Measurements from ENCODE around the gene LIF.

Gene LIF

DNA sequence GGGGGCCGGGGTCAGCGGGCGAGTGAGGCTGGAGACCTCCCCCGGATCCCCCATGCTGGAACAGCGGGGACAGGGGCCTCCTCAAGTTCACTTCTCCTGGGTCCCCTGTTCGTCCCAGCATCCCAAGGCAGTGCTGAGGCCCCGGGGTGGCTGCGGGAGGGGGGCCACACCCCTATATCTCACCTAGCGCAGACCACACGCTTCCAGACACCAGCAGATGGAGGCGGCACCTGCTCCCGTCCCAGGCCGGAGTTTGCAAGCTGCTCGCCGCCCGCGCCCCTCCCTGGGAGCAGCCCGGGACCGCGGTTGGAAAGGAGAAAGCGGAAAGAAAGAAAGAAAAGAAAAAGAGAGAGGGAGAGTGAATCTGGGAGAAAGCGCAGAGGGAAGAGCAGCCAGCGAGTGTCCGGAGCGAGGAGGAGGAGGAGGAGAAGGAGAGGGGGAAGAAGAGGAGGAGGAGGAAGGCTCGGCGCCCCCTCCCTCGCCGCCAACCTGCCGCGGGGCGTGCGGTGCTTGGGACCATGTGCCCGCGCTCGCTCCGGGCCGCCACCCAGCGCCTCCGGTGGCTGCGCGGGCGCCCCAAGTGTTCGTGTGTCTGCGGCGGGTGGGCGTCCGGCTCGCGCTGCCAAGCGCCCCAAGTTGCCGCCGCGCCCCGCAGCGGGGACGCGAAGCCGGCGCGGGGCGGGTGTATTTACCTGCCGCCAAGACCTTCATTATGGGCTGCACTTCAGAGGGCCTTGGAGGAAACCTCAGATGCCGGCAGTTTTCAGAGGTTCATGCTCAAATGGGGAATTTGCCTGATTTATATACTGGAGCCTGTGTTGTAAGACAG, at the start of gene LIF:
LIF (minus strand) TSS at position 775 of the 829 bp plus-strand sequence; CDS start at position 711, 64 bp downstream.
- DNase-seq = peak in 1 of 2 experiments; percentile 21

DNA sequence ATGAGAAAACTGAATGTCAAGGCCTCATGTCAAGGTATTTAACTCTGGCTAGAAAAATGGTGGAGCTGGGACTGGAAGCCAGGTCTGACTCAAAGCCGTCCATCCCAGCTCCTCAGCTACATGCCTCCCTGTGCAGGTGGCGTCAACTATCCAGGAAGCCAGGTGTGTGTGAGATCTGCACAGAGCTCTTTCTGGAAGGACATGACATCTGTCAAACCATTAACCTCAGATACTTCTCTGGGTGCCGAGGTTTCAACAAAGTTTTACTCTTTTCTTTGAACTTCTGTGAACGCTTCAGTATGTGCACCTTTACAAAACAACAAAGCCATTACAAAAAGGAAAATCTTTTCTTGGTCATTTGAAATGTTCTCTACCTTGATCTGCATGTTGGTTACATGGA, 49.8 kb upstream of the LIF start:
- DNase-seq = no peak

DNA sequence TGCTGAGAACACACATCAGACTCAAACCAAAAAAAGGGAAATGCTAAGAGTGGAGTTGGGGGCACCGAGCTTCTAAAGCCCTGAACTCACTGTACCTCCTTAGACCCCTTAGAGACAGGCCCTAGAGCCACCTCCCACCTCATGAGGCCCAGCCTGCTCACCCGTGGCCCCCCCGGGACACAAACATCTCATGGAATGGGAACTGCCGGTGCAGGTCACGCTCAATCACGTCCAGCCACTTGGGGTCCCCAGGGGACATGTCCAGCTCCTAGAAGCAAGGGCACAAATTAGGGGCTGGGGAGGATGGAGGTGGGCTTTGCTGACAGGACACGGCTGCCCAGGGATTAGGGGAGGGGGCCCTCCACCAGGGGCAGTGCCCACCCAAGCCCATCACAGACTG, 49.0 kb upstream of the LIF start:
- no peak for DNase-seq

DNA sequence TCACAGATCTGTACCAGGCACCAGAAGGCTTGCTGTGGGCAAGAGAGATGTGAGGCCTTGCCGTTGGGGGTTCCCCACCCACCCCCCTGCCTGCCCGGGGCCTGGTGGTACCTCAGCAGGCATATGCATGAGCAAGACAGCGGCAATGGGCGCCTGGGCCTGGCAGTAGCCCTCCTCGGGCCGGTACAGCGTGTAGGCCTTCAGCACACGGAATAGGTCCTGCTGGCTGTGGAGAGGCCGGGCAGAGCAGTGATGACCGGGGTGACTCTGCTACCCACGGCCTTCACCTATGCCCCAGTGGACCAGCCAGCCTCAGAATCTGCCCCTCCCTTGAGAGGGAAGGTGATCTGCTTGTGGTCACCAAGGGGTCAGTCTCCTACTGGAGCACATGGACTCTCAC, 48.3 kb upstream of the LIF start:
- no peak for DNase-seq

DNA sequence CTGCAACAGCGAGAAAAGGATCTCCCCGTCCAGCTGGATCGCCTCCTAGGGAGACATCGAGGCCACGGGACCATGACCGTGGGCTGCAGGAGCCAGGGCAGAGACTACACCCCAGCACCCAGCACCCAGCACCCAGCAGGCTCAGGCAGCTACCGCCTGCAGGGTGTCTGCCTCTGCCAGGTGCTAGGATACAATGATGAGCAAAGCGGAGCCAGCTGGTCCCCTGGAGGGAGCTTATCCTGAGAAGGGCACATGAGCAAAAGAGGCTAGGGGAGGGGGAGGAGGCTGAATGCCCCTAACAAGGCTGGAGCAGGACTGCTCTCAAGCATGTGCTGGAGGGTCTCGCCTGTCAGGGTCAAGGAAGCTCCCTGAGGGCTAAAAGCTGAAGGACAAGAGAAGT, 47.5 kb upstream of the LIF start:
- DNase-seq = peak; percentile 80 to 84

DNA sequence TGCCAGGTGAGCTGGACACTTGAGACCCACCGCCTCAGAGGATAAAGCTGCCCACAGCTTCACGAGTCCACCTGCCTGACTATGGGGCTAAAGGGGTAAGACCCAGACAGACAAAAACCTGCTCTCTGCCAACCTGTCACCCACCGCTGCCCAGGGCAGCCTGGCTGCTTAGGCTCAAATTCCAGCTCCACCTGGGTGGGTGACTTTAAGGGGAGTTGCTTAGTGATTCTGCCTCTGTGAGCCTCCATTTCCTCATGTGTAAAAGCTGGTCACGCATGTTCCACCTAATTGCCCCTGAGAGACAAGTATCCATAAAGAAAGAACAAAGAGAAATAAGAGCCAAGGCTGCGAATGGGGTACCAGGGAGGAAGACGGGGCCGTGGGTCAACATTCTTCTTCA, 46.5 kb upstream of the LIF start:
- no peak for DNase-seq

DNA sequence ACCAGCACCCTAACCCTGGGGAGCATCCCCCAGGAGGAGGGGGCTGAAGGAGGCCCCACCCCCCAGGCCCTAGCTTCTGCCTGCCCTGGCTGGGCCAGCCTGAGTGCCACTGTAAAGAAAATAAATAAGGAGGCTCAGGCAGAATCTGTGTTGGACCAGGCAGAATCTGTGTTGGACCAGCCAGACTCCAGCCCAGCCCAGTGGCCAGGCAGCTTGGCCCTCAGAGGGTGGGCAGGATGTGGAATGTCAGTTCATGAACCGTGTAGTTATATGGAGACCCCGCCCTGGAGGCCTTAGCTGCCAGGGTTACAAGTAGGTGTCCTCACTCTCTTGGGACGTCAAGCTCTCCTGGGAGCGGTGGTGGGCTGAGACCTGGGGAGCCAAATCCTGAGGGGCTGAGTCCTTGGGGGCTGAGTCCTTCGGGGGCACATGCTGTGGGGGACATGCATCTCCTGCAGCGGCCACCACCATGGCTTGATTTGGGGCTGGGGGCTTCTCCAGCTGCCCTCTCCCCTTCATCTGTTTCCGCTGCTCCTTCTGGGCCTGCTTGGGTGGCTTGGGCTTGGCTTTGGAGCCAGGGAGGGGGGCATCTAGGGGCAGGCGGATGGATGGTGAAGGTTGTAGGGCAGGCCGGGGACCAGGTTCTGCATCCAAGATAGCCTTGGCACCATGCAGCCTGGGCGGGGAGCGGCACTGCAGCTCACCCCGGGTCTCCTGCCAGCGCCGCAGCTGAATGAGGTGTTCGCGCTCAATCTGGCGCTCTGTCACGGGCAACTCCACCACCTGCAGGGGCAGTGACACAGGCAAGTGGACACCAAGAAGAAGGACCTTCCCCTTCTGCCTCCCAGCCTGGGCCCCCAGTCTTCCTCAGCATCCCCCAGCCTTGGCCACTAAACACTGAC, 45.8 kb upstream of the LIF start:
- DNase-seq = no peak

DNA sequence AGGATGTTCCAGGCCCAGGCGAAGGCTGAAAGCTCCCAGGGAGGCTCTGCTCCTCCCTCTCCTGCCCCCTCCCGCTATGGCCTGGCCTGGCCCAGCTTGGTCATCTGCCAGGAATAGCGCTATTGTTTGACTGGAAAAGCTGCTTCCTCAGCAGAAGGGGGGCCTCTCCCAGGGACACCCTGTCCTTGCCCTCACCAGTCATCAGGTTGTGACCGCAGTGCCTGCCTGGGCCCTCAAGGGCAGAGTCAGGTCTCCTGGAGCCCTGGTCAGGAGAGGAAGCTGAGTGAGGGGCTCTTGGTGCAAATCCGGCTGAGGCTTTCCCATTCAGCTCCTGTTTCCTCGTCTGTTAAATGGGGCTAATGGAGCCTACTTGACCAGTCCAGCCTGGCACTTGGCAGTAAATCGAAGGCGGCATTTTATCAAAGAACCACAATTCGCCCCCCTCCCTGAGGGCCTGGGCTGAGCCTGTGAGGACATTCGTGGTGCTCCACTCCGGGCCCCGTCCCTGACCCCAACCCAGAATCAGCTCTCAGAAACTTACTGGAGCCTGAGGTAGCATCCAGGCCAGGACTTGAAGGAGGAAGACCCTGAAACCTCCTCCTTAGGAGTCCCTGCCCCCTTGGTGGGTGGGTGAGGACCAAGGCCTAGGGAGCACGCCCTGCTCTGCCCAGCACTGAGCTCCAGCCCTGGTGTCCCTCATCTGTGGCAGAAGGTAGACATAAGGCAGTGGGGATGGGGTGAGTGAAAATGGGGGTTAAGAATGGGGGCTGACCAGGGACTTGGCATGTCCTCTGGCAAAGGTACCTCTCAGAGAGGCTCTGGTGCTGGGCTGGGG, 44.7 kb upstream of the LIF start:
- peak; percentile 81 to 91 for DNase-seq

DNA sequence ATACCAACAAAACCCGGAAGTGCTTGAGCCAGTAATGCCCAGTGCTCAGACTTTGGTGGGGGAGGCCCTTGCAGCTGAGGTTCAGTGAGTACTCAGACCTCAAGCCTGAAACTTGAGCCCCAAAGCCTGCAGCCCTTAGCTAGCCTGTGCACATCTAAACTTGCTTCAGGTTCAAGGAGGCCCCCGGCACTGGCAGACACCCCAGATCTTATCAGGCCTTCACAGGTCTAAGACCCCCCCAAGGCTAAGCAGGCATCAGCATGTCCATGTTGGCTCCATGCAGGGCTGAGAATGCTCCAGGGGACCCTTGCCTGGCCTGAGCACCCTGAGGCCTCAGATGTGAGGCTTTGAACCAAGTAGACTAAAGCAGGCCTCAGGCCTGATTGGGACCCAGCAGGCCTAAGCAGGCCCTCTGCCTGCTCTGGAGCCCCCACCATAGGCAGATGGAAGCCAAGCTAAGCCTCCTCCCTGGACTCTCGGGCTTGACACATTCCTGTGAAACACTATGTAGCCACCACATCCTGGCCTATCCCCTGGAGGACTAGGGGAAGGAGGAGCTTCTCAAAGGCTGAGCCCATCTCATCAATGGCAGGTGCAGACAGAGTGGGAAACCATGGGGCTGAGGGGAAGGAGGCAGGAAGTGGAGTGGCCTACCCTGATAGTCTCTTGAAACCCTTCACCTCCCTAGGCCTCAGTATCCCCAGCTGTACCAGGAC, 43.9 kb upstream of the LIF start:
- peak; percentile 81 to 91 for DNase-seq

DNA sequence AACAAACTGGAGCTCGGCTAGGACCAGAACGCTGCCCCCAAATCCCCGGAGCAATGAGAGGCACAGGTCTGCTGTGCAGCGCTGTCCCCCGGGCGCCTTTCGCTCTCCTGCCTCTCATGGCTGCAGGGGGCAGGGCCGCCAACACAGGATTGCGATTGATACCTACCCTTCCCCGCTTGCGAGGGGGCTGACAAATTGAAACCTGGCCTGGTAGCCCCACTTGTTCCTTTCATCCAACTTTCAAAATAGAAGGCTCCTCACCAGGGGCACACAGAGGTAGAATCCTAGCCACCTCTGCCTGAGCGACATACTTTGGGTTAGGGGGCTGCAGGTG, 43.4 kb upstream of the LIF start:
- peak in 1 of 2 experiments; percentile 83 for DNase-seq

DNA sequence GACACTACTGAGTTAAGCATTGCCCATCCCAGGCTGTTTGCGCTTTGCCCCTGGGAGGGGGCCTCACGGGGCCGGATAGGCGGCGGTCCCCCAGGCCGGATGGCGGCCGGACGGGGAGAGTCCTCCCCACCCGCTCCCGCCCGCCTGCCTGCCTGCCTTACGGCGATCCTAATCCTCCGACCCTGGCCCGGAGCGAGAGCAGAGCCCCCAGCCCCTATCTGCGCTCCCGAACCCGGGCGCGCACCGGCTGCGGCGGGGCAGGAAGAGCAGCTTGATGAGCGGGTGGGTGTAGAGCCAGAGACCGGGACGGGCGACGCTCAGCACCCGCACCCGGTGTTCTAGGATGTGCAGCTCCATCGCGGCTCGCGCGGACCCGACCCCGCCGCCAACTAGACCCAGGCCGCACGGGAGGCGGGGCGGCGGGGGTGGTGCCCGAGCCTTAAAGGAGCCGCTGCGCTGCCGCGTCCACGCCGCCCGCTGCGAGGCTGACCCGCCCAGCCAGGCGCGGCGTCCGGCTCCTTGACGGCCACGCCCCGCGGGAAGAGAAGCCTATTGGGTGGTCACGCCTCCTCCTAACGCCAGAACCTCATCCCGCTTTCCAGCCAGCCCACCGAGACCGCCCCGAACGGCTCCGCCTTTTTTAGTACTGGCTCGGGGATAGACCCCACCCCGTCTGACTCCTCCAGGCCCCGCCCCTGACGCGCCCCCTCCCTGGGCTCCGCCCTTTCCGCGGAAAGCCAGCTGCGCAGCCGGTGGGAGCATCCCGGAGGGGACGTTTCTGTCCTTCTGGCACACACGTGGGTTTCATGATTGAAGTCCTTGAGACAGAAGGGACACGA, 42.8 kb upstream of the LIF start, which contains the start of gene CASTOR1:
CASTOR1 (minus strand) TSS at position 365 of the 839 bp plus-strand sequence; CDS start at position 357, 8 bp downstream.
- peak; percentile 99 for DNase-seq

DNA sequence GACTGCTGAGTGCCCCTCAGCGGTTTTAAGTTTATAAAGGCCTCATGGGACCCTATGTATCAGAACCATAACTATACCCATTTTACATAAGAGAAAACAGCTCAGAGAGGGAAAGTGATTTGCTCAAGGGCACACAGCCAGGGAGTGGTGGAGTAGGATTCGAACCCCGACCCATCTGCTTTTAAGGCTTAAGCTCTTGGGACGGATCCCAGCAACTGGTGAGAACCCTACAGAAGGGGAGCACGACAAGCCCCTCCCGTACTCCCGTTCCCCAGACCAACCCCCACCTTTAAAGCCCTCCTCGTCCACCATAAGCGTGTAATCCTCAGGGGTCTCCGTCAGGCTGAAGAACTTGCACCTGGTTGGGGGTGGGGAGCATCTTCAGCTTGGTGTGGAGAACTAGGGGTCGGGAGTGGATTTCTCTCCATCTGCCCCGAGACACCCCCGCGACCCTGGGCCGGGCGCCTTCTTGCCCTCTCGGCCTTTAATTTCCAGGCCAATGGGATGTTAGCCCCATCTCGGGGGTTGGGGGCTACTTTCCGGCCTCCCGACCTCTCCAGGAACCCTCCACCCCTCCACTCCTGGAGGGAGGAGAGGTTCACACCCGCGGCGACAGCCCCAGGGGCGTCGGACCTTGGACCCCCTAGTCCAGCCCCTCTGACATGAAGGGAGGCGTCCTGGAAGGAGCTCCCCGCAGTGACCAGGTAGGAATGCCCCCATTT, 42.0 kb upstream of the LIF start:
- no peak for DNase-seq

DNA sequence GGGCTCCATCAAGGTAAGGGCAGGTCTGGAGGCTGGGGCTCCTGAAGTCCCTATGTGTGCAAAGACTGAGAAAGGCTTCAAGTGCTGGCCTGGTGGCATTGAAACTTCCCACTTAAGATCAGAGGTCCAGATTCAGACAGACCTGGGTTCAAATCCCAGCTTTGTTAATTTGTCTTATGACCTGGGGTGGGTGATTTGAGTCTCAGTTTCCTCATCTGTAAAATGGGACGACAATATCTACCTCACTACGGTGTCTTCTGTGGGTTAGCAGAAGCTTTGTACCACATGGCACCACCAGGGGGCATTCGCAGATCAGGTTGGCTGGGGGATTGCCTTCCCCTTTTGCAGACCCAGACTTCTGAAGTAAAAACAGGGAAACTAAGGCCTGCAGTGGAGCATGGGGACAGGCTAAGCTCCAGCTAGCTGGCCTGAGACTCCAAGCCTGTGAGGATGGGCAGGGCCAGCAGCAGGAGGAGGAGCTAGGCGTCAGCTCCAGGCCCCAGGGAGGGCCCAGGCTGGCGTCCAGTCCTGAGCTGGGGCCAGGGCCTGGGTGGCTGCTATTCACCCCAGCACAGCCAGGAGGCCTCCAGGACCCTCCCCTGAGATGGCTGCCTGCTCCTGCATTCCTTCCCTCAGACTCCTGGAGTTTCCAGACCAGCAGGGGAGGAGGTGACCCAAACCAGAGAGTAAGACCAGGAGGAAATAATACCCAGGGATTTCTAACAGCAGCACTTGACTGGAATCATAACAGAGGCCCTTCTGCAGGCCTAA, 41.3 kb upstream of the LIF start:
- peak; percentile 89 to 97 for DNase-seq

DNA sequence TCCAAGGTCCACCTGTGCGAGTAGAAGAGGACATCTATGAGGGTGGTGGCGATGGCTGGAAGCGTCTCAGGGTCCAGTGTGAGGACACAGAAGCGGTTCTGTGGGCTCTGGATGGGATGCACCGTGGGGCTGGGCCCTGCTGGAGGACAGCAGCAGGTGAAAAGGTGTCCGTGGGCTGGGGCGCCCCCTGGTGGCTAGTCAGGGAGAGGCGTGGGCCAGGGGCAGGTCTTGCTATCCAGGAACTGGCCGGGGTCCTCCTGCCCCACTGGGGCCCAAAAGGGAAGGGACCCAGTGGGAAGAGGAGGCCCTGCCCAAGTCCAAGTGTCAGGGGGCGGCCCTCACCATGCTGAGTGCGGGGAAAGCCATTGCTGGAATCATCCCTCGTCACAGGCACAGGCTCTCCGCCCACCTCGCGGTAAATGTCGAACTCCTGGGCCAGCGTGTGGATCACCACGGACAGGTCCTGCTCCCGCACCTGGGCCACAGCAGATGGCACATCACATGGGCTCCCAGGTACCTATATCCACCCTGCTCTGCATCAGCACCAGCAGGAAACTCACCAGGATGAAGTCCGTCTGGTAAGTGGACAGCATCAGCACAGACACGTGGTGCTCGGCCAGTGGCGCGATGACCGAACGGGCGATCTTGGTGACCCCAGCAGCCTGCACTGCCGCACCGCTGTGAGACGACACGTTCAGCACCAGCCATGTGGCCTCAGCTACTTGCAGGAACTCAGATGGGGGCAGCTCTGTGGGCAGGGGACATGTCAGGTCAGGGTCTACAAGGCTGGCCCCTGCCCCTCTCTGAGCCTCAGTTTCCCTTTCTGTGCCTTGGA, 40.5 kb upstream of the LIF start:
- DNase-seq = peak; percentile 67 to 70

DNA sequence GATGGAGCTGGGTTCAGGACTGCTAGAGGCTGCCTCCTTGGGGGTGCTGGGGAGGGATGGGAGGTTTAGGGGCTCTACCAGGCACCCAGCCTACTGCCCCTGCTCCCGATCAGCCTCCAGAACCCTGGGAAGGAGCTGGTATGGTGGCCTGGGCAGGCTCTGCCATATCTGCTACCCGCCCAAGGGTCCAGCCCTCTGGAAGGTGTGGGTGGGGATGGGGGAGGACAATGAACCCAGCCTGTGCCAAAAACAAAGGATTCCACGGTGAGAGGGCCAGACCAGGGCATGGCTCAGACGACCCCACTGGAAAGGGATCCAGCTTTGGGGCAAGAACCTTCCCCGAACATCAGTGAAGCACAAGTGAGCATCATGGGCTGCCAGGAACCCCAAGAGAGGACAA, 39.8 kb upstream of the LIF start:
- no peak for DNase-seq

DNA sequence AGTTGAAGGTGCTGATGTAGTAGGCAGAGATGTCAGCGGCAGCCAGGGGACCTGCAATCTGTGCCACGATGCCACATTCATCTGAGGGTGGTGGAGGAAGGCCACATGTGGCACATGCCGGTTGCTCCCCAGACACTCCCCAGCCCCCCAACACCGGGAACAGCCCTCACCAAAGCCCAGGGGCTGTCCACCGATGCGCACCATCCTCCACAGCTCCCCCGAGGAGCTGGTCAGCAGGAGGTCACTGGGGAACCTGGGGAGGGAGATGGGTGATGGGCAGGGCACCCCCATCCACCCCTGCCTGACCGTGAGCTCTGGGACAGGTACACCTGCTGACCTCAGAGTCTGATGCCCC, 39.3 kb upstream of the LIF start:
- no peak for DNase-seq

DNA sequence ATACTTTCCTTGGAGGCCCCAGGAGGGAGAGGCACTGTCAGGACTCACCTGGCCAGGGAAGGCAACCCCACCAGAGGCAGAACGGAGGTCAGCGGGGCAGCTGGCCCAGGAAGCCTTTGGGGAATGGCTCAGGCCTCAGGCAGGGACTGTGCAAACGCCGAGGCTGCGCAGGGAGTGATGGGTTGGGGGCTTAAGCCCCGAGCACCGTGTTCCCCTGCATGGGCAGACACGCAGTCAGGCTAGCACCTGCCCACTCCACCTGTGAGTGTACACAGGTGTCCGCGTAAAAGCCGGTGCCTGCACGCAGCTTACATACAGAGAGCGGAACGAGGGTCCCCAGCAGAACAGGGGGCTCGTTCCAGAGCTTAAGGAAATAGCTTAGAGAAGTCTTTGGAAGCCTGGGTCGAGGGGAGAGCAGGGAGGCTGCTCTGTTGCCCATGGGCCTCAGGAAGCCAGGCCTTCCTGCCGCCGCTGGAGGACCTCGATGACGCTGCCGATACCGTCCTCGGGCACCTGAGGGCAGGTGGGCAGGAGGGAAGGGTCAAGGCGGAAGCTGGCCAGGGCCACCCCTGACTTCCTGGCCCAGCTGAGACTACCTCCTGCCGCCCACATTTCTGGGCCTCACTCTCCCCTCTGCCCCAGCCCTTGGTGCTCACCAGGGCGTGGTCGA, 38.8 kb upstream of the LIF start:
- DNase-seq = no peak

DNA sequence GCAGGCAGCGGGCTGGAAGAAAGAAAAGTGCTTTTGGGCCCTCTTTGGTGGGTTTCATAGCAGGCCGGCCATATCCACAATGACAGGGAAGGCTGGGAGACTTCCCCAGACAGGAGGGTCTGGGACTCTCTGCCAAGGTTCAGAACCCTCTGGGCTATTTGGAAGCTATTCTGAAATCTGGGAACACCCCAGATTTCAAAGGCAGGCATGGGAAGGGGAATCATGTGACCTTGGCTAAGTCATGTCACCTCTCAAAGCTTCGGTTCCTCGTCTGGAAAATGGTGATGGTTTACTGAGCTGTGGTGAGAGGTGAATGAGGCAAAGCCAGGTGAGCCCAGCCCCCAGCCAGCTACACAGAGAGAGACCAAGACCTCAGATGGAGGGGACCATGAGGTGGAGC, 38.1 kb upstream of the LIF start:
- DNase-seq = no peak

Measured in SHP77 (cell line).